CD4-positive, alpha-beta T cell treated with Interleukin-17A for 1 hour (primary cell): ENCODE results near the gene SUGCT.

Experiments used
- DNase-seq: peaks from one replicate; pipeline ENCODE4 v3.0.0-alpha.2; 2020

The SUGCT gene

GRCh38 chr7:40753455-40753854 is 618.6 kb downstream of the SUGCT start:
- no peak for DNase-seq

DNA sequence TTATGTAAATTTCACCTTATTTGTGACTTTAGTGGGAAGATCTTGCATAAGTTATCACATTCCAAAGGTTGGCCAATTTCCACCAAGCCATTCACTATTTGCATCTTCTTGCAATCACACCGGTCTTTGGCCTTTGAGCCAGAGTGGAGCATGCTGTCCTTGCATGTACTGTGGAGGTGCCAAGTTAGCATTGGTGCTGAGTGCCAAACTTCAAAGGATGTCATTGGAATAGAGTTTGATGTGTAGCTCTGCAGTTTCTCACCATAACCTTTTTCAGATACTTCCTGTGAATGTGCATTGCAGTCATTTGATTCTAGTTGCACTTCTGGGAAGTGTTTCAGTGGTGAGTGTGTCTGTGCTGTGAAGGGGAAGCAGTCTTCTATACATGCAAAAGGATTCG is 620.6 kb downstream of the SUGCT start:
- DNase-seq, result no peak

DNA sequence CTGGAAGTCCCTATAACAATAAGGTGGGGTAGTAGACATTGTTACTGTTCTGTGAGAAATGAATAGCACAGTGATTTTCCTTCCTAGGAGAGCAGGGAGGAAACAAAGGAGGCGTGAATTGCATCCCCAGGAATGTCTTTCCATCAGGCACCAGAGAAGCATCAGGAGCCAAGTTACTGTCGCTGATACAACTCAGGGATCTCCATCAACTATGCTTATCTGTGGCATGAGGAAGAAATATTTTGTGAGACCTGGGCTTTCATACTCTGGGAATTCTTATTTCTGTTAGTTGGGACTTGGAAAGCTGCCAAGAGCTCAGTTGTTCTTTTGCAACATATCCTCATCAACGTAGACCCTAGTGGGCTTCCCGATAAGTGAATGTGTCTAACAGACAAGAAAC is 622.3 kb downstream of the SUGCT start:
- DNase-seq, result no peak

DNA sequence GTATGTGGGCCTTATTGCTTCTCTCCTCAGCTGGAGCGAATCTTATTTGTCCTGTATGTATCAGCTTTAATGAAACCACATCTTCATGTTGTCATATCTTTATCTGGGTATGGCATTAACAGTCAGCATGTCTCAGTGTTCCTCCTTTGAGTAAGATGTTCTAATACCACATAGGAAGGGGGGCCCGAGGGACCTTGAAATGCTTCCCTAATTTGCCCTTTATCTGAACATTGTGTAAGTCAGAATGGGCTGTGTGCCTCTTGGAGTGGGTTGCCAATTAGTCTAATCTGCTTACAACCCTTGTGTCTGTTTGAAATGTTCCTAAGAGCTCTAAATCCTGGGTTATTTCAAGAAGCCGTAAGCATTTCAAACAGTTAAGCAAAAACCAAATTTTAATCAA is 623.8 kb downstream of the SUGCT start:
- no peak for DNase-seq

GRCh38 chr7:40760293-40760964 is 625.6 kb downstream of the SUGCT start:
- DNase-seq, result no peak

- no peak for DNase-seq
Measured at GRCh38 chr7:40760987-40761386, 626.2 kb downstream of the SUGCT start.

DNA sequence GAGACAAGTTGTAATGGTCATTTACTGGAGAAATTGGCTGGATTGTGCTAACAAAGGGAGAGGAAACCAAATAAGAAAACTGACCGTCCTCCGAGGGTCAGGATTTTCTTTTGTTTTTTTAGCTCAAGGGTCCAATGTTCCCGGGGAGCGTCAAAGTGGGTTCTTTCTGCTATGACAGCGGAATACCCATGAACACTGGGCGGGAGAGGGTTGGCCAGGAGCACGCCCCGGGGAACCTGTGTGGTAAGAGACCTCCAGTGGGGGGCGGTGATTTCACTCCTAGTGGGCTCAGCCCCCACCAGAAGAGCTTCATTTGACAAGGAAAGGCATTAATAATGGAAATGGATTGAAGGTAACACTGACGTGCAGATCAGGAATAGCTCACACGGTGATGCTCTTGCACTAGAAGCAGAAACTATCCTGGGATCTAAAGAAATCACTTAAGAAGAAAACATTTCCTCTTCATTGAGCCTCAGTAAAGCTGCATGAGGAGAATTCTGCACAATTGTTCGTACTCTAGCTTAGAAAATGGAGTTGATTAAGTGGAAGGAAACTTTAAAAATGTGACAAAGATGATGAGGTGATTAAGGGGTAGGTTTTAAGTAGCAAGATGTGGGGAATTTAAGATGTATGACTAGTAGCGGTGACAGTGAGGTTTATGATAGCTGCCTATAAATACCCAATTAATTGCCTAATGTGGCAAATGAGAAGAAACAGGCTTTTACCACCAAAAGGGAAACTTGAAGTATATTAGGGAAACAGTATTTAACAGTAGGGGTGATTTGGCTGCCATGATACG is 627.2 kb downstream of the SUGCT start:
- DNase-seq, result no peak

GRCh38 chr7:40763319-40764287 is 628.8 kb downstream of the SUGCT start:
- DNase-seq, result no peak

GRCh38 chr7:40765639-40766038 is 630.8 kb downstream of the SUGCT start:
- no peak for DNase-seq

DNA sequence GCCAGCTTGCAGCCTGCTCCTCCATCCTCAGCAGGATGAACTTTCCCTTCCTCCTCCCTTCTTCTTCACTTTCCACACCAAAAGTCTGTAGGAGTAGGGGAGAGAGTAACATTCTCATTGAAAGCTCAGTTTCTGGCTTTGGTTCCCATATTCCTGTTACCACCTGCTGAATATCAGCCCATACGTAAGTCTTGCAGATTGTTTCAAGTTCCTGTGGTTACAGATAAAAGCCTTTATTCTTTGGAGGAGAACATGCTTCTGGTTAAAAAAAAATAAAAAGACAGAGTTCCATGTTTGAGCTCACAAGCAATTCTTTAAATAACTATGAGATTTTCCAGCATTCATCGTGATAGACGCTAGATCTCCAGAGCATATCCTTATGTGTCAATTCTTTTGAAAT is 637.3 kb downstream of the SUGCT start:
- DNase-seq, result no peak

GRCh38 chr7:40773656-40774055 is 638.9 kb downstream of the SUGCT start:
- no peak for DNase-seq

- no peak for DNase-seq
Measured at GRCh38 chr7:40775877-40776276, 641.1 kb downstream of the SUGCT start.

DNA sequence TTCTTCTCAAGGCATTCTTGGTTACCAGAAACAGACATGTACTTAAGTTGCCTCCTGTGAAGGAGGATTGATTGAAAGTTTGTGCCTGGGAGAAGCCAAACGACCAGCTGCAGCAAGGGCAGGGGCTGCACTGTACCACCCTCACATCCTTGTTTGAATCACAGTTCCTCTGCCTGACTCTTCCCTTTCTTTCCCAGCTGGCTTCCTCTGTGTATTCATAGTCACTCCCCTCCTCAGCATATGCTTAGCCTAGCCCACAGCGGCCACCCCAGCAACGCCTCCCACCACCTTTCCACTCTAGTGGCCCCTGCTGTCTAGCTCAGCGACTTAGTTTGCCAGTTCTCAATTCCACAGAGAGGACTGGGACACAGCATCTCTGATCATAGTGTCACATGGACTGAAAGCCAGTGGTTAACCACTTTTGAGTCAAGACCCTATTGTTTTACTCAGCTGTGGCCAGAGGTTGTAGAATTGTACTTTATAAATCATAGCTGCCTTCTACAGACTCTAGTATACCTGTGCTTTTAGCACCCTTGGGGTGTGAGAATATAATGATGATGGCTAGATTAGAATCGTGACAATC is 643.0 kb downstream of the SUGCT start:
- DNase-seq, result no peak

DNA sequence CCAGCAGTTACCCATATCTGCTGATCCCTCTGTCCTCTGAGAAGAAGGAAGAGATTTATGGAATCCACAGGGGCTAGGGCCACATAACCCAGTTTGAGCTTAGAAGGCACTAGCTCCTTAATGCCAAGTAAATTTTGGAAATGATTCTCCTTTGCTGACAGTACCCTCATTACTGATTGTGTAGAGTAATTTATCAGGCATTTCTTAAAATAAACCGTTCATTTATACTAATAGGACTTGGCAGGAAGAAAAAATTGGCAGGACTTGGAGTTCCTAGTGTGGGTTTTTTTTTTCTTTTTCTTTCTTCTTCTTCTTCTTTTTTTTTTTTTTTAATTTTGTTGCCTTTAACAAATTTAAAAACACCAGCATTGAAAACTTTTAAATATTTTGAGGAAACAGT is 645.7 kb downstream of the SUGCT start:
- DNase-seq, result no peak

DNA sequence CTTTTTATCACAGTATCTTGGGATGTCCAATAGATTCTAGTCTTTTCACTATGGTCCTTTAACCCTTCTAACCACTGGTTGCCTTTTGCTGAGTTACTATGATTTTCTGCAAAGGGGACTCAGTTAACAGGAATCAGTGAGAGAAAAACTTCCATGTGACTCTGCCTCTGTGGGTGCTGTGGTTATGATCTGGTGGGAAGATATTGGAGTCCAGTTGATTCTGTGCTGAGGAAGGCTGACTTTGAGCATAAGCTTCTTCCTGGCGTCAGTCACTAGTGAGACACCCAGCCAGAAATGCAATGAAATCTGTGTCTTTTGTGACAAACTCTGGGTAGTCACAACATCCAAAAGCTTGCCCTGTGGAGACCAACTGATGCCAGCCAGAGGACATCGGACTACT is 648.0 kb downstream of the SUGCT start:
- no peak for DNase-seq

GRCh38 chr7:40784176-40784575 is 649.4 kb downstream of the SUGCT start:
- no peak for DNase-seq

DNA sequence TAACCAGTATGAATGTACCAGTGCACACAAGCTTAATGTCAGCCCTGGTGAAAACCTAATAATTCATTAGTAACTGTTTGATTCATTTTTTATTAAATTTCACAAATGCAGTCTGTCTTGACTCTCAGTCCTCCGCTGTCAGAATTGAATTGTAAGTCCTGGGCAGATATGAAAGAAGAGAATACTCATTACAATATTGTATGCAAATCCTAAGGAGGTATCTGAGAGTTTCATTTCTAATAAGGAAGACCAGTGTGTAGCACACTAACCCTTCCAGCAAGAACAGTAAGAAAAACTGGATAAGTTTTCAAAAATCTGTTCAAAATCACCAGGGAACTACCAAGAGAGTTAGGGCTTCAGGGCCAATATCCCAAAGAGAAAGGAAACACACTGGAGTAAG is 652.1 kb downstream of the SUGCT start:
- DNase-seq, result no peak

GRCh38 chr7:40793132-40793531 is 658.3 kb downstream of the SUGCT start:
- no peak for DNase-seq

DNA sequence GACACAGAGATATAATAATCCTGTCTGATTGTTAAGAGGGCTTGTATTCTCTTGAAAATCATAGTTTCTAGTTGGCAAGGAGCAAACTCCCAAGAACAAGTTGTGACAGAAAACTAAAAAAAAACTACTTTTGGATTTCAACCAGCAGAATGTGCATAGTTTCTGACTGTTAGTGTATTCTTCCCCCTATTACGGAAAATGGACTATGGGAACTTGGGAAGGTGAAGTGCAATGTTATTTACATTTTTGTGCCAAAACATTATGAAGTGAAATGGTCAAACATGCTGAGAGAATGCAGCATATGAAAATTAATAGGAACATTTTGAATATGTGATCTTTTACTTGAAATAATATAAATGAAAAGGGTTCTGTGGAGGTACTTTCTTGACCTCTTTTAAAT is 660.8 kb downstream of the SUGCT start:
- DNase-seq, result no peak

GRCh38 chr7:40796723-40797122 is 661.9 kb downstream of the SUGCT start:
- DNase-seq, result no peak

- no peak for DNase-seq
Measured at GRCh38 chr7:40798613-40799012, 663.8 kb downstream of the SUGCT start.

DNA sequence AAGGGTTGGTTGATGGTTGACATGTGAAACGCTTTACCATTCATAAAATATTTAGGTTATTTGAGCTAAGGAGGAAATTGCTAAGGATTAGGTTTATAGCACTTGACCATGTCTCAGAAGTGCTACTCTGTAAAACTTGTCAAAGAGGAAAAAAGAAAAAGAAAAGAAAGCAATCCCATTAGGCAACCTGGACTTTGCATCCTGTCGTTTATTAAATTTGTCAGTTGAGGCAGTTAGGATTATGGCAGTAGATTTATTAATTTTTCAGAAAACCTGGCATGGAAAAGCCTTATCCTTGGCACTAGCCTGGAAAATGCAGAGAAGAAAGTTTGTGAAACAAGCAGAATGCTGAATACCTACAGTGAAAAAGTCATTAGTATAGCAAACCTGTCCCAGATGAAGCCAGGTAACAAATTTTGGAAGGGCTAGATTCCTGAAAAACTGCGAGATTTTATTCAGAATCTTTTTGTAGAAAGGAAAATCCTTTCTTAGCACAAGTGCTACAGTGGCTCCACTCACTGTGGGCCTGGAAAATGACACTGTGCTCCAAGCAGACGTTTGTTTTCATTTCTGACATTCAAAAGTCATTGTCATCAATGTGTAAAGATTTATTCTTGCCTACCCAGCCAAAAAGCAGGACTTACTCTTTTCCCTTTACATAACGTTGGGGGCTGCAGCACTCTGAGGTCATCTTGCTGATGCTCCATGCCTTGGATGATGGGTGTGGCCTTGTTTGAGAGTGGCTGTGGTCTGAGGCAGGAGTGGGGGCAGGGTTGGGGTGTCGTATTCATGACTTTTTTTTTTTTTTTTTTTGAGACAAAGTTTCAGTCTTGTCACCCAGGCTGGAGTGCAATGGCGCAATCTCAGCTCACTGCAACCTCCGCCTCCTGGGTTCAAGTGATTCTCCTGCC is 664.9 kb downstream of the SUGCT start:
- DNase-seq, result no peak
